ENCODE results near the gene SDR42E2. TPM values are rescaled to one million over a fixed set of nuclear protein-coding genes. Genes with fewer than 3 reads are reported as not detected.
"Not testable (repeated sequence)": the region's sequence is repeated elsewhere in the genome, so short reads cannot be mapped to it uniquely, and the experiment has no call there.

Gene SDR42E2
- total and polyA plus RNA-seq, 12 donors: 0.09 to 0.15 TPM; not detected in 10

DNA sequence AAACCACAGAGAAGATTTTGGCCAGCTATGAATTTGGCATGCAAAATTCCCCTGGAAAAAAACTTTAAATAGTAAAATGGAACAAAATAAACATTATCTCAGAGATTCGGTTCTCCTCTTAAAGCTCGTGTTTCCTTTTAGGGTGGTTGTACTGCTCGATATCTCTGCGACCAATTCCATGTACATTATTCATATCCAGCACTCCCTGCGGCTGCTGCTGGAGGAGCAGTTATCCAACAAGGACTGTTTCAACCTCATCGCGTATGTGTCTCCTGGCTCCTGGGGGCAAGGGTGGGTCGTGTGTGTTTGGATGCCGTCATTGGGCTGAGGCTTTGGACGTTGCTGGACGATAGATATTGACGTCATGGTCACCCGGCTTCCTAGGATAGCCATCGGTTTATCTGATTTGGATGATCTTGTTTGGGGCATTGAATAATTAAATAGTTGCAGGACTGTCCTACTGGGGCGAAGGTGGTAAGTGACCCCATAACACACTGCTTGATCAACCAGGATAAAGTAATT, 36.2 kb upstream of the SDR42E2 start:
- TF ChIP-seq, protein P1, sequence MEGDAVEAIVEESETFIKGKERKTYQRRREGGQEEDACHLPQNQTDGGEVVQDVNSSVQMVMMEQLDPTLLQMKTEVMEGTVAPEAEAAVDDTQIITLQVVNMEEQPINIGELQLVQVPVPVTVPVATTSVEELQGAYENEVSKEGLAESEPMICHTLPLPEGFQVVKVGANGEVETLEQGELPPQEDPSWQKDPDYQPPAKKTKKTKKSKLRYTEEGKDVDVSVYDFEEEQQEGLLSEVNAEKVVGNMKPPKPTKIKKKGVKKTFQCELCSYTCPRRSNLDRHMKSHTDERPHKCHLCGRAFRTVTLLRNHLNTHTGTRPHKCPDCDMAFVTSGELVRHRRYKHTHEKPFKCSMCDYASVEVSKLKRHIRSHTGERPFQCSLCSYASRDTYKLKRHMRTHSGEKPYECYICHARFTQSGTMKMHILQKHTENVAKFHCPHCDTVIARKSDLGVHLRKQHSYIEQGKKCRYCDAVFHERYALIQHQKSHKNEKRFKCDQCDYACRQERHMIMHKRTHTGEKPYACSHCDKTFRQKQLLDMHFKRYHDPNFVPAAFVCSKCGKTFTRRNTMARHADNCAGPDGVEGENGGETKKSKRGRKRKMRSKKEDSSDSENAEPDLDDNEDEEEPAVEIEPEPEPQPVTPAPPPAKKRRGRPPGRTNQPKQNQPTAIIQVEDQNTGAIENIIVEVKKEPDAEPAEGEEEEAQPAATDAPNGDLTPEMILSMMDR (IDR thresholded peaks at IDR 0.05): no peak
- peaks cover 0 to 4% (median 0%) of the 10 kb centered on the region in 7 donors for H3K27me3 ChIP-seq
- intact Hi-C loops (cut with DNase I): no loop called here
- no peak overlapping the region for H3K27ac ChIP-seq
- WGBS, 2 donors: 80 to 81% methylated on average over 15 of the region's 15 CpGs
- no peak overlapping the region for H3K4me3 ChIP-seq
- DNase-seq: no peak
- no peaks in the 10 kb centered on the region for H3K4me1 ChIP-seq
- no peaks in the 10 kb centered on the region for H3K36me3 ChIP-seq
- peaks cover 0 to 5% (median 0%) of the 10 kb centered on the region in 11 donors for H3K9me3 ChIP-seq
- no peak for ATAC-seq

DNA sequence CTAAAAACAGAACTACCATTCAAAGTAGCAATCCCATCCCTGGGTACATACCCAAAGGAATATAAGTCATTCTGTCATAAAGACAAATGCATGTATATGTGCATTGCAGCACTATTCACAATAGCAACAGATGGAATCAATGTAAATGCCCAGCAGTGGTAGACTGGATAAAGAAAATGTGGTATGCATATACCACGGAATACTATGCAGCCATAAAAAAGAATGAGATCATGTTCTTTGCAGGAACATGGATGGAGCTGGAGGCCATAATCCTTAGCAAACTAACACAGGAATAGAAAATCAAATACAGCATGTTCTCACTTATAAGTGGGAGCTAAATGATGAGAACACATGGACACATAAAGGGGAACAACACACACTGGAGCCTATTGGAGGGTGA, 33.8 kb upstream of the SDR42E2 start:
- H3K27ac ChIP-seq; ATAC-seq; intact Hi-C loops (cut with DNase I); H3K36me3 ChIP-seq; H3K27me3 ChIP-seq; H3K4me3 ChIP-seq; DNase-seq; H3K4me1 ChIP-seq; H3K9me3 ChIP-seq: not testable (repeated sequence)
- WGBS, 2 donors: 89 to 96% methylated on average over 1 of the region's 1 CpG

GRCh38 chr16:22130528-22130927, 31.8 kb upstream of the SDR42E2 start:
- Histone ChIP-seq H3K4me1 (no peaks in the 10 kb centered on the region), H3K27me3 (peaks cover 0 to 4% (median 0%) of the 10 kb centered on the region in 7 donors), H3K4me3 (no peak overlapping the region), H3K27ac (no peak overlapping the region), H3K9me3 (peaks cover 0 to 5% (median 0%) of the 10 kb centered on the region in 11 donors), H3K36me3 (no peaks in the 10 kb centered on the region)
- intact Hi-C loops (cut with DNase I): no loop called here
- ATAC-seq (no peak), DNase-seq (no peak)
- TF ChIP-seq, protein P1 (IDR thresholded peaks at IDR 0.05): no peak

DNA sequence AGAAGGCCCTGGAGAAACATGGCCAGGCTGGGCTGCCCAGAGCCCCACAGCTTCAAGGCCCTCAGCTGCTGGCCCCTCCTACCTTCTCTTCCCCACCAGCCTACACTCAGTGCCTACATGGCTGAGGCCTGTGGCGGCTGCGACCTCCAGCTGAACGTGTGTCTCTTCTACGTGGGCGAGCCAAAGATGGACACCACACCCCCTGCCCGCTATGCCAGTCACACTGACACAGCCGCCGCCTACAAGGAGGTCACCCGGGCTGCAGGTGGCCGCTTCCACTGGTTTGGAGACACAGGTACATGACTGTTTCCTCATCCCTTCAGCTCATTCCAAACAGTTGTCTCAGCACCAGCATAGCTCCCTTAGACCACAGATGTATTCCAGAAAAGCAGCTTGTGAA, 29.5 kb upstream of the SDR42E2 start:
- Histone ChIP-seq H3K9me3 (peaks cover 0 to 5% (median 0%) of the 10 kb centered on the region in 11 donors), H3K36me3 (no peaks in the 10 kb centered on the region), H3K27me3 (peaks cover 0 to 4% (median 0%) of the 10 kb centered on the region in 7 donors), H3K27ac (no peak overlapping the region), H3K4me3 (no peak overlapping the region), H3K4me1 (no peaks in the 10 kb centered on the region)
- intact Hi-C loops (cut with DNase I): no loop called here
- ATAC-seq (no peak), DNase-seq (no peak)
- WGBS, 2 donors: 89 to 90% methylated on average over 10 of the region's 10 CpGs
- TF ChIP-seq, protein P1 (IDR thresholded peaks at IDR 0.05): no peak

DNA sequence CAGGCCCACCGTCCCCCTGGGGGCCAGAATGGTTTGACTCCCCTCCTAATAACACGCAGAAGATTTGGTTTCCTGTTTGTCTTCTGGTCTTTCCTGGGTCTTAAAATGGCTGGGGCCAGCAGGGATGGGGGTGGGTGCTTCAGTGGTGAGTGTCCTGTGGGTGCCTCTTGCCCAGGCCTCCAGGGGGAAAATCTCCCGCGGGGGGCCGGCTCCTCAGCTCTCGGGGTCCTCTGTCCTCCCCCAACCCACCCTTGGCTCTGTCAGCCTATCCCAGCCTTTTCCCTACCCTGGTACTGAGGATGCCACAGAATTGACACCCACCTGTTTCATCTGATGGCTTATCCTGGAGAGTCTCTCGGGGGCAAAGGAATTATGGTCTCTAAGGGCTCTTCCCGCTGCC, 23.8 kb upstream of the SDR42E2 start:
- no peak for DNase-seq
- intact Hi-C loops (cut with DNase I): no loop called here
- 70 to 79% methylated on average over 8 of the region's 8 CpGs for WGBS, 2 donors
- TF ChIP-seq, protein P1 (IDR thresholded peaks at IDR 0.05): no peak
- Histone ChIP-seq H3K27me3 (no peaks in the 10 kb centered on the region), H3K9me3 (no peaks in the 10 kb centered on the region), H3K36me3 (no peaks in the 10 kb centered on the region), H3K4me1 (no peaks in the 10 kb centered on the region), H3K4me3 (no peak overlapping the region), H3K27ac (no peak overlapping the region)
- ATAC-seq: no peak
